Gastrocnemius medialis (tissue), 4 donors: ENCODE results near the gene PPP2R1B.

Experiments used
- CTCF ChIP-seq, 5 experiments: fragments of 450-650 bp in 3 of 5; fragments of 200-600 bp in 2 of 5; sonication (generic) in 2 of 5; IDR thresholded peaks in 4 of 5; conservative IDR thresholded peaks in 1 of 5; 1 replicate in 4 of 5; 2 replicates in 1 of 5; pipeline ENCODE4 v1.5.1; 2016 to 2019; ENCODE audit warnings: antibody characterized with exemption in 5 of 5, mild to moderate bottlenecking in 3 of 5, moderate library complexity in 3 of 5
- POLR2A ChIP-seq, 2 donors: fragments of 450-650 bp; IDR thresholded peaks; one replicate each; pipeline ENCODE4 v1.6.1; 2017; ENCODE audit warnings: antibody characterized with exemption in 2 of 2, mild to moderate bottlenecking in 2 of 2, moderate library complexity in 2 of 2

GRCh38 chr11:111724615-111725129 lies 41.5 kb downstream of the PPP2R1B start:
- TF ChIP-seq CTCF (IDR thresholded peaks at IDR 0.05 in 4 of 5, conservative IDR thresholded peaks at IDR 0.05 in 1 of 5) = no peak
- TF ChIP-seq POLR2A (IDR thresholded peaks at IDR 0.05) = no peak
